ENCODE results near the gene TSSK6.

DNA sequence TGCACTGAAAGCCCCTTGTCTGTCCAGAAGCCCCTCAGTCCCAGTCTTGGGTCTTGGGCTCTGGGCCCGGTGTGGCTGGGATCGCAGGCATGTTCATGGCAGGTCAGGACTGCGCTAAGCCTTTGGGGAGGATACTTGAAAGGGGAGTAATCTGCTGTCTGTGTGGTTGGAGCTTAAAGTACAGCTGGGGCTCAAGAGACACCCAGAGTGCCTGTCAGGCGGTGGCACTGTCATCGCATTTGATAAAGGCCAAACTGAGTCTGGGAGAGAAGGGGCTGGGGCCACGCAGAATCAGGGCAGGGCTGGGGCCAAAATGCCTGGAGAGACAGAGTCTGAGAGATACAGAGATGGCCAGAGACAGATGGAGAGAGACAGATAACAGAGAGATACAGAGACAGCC lies 18.5 kb upstream of the TSSK6 start:
- TF ChIP-seq, protein P1, sequence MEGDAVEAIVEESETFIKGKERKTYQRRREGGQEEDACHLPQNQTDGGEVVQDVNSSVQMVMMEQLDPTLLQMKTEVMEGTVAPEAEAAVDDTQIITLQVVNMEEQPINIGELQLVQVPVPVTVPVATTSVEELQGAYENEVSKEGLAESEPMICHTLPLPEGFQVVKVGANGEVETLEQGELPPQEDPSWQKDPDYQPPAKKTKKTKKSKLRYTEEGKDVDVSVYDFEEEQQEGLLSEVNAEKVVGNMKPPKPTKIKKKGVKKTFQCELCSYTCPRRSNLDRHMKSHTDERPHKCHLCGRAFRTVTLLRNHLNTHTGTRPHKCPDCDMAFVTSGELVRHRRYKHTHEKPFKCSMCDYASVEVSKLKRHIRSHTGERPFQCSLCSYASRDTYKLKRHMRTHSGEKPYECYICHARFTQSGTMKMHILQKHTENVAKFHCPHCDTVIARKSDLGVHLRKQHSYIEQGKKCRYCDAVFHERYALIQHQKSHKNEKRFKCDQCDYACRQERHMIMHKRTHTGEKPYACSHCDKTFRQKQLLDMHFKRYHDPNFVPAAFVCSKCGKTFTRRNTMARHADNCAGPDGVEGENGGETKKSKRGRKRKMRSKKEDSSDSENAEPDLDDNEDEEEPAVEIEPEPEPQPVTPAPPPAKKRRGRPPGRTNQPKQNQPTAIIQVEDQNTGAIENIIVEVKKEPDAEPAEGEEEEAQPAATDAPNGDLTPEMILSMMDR (IDR thresholded peaks at IDR 0.05), result no peak
- TF ChIP-seq POLR2AphosphoS5 (IDR thresholded peaks at IDR 0.05) (no peak), POLR2A (IDR thresholded peaks at IDR 0.05) (no peak), EP300 (IDR thresholded peaks at IDR 0.05) (no peak)
